GM21526 (cell line): ENCODE data around the gene PEMT.

Experiments used
- ATAC-seq: cut with Tn5 transposase; IDR thresholded peaks from one replicate; pipeline ENCODE4 v1.9.1; 2021; ENCODE audit warnings: moderate library complexity; ENCODE audit not compliant: unreplicated experiment, low FRiP score

PEMT gene

GRCh38 chr17:17605729-17606088, 14.2 kb upstream of the PEMT start:
- no peak for ATAC-seq

- ATAC-seq, result no peak
These were observed 13.7 kb upstream of the PEMT start for GRCh38 chr17:17605083-17605728.

GRCh38 chr17:17603895-17604225, 12.4 kb upstream of the PEMT start:
- no peak for ATAC-seq

GRCh38 chr17:17603178-17603894, 11.8 kb upstream of the PEMT start:
- no peak for ATAC-seq

GRCh38 chr17:17599965-17600364, 8.5 kb upstream of the PEMT start:
- ATAC-seq, result no peak

- ATAC-seq, result no peak
These were observed 6.5 kb upstream of the PEMT start for GRCh38 chr17:17598003-17598402.

- no peak for ATAC-seq
These were observed 4.2 kb upstream of the PEMT start for GRCh38 chr17:17595755-17596154.

- ATAC-seq, result no peak
These were observed 1.7 kb upstream of the PEMT start for GRCh38 chr17:17593222-17593620.

- ATAC-seq, result no peak
These were observed 589 bp downstream of the PEMT start for GRCh38 chr17:17590883-17591354.

GRCh38 chr17:17590141-17590751, 1.3 kb downstream of the PEMT start:
- no peak for ATAC-seq

- no peak for ATAC-seq
These were observed 3.7 kb downstream of the PEMT start for GRCh38 chr17:17587614-17588337.

- ATAC-seq, result no peak
These were observed 9.1 kb downstream of the PEMT start for GRCh38 chr17:17582372-17582771.

GRCh38 chr17:17581509-17581908, 10.0 kb downstream of the PEMT start:
- no peak for ATAC-seq

- no peak for ATAC-seq
These were observed 10.6 kb downstream of the PEMT start for GRCh38 chr17:17580662-17581470.

GRCh38 chr17:17579691-17580090, 11.8 kb downstream of the PEMT start:
- no peak for ATAC-seq

GRCh38 chr17:17577373-17577772, 14.1 kb downstream of the PEMT start:
- no peak for ATAC-seq

GRCh38 chr17:17576772-17577234, 14.7 kb downstream of the PEMT start:
- ATAC-seq, result no peak

GRCh38 chr17:17575360-17576251, 15.9 kb downstream of the PEMT start:
- ATAC-seq, result no peak

- ATAC-seq, result no peak
These were observed 17.6 kb downstream of the PEMT start for GRCh38 chr17:17573912-17574311.
